Activated CD4-positive, CD25-positive, alpha-beta regulatory T cell treated with anti-CD3 and anti-CD28 coated beads, Interleukin-2, amount 50 U/mL, for 24 hours (primary cell): ENCODE results near the gene PTPRG.

Experiments used
- ATAC-seq, 2 donors: fragments of 150-1000 bp; cut with Tn5 transposase; one replicate each; pipeline ENCODE4 v1.10.0; 2021; ENCODE audit warnings: mild to moderate bottlenecking in 1 of 2, moderate library complexity in 1 of 2

The PTPRG gene

DNA sequence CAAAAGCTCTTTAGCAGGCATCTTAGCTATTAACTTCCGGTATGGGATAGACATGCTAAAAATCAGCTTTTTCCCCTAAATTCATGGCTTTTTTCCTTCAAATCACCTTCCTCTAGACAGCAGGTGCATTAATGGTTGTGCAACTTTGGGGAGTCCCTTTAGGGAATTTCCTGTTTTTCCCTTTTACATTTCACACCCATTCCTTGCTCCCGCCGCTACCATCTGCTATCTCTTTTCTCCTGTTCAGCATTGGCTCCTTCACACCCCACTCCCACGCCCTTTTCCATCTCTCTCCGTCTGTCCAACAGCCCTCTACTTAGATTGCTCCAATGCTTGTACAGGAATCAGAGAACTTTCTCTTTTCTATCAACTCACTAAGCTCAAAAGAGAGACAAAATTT, 768.6 kb downstream of the PTPRG start:
- ATAC-seq: no peak

DNA sequence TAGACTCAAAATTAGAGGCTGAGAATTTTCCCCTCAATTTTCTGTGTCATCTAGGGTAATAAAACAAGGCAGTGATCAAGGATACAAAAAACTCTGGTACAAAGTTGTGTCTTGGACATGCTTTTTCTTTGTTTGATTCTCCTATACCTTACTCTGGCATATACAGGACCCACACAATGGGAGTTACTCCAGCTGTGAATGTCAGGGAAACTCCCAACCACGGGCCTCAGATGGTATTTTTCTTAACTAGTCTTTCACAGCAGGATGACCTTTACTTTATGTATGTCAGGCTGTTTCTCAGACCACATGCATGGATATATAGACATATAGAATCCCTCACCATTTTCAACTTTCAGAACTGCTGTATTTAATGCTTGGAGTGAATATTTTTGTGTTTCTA, 770.6 kb downstream of the PTPRG start:
- ATAC-seq: no peak

DNA sequence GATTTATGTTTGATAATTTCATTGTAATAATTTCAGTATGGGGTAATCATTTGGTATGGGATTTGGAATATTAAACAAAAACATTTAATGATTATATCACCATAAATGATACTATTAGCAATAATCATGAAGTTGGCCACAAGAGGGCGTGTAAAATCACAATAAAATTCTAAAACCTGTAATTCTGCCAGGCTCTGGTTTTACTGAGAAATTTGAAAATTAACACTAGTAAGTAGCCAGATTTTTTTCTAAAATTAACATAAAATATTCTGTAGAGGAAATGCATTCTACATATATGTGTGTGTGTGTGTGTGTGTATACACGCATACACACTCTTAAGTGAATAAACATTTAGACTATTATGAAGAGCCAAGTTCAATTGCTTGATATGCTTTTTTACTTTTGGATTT, 771.5 kb downstream of the PTPRG start:
- no peak for ATAC-seq

- ATAC-seq: no peak
These were observed 773.8 kb downstream of the PTPRG start for GRCh38 chr3:62335196-62335595.

DNA sequence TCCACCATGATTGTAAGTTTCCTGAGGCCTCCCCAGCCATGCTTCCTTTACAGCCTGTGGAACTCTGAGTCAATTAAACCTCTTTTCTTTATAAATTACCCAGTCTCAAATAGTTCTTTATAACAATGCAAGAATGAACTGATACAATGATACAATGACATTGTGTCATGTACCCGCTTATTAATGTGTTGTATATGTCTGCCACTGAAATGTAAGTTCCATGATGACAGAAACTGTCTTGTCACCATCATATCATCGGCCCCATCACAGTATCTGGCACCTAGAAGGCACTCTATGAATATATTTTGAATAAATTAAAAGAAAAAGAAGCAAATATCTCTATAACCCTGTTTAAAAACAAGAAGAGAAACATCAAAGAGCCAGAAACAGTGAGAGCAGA, 782.4 kb downstream of the PTPRG start:
- ATAC-seq: no peak
